ENCODE results near the gene ADGRG1.

ADGRG1 gene

DNA sequence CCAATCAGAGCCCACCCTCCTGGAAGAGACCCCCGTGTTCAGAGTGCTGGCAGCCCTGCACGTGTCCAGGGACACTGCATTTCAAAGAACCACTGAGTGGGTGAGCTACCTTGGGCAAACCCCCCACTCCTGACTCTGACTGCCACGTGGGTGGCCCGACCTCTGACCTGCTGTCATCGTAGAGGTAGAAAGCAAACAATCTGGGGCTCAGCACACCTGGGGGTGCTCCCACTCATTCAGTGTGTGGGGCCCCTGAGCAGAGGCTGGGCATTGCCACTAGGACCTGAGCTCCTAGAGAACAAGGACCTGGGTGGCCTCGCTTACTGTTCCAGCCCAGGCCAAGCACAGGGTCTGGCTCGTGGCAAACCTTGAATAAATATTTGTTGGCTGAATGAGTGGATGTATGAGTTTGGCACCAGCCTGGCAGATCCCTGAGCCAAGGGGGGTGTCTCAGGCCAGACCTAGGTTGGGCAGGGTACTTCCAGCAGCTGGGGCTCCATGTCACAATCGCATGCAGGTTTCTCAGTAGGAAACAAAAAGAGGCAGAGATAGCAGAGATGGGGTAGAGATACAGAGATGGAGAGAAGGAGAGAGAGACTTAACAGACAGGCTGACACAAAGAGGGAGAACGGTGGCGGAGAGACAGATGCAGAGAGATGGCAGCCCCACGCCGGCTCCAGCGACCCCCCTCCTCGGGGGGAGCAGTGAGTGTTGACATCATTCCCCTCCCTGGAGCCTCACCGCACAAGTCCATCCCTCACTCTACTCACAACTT, 60.7 kb downstream of the ADGRG1 start:
- Histone ChIP-seq H3K27me3 (replicated peaks in 2 of 5; ENCODE audit: control insufficient read depth in 4 of 5, insufficient read depth in 5 of 5, low read length in 4 of 5) (no peaks in the 10 kb centered on the region), H3K36me3 (ENCODE audit: control insufficient read depth in 4 of 4, insufficient read depth in 4 of 4, low read length in 3 of 4) (peaks cover 0 to 3% (median 0%) of the 10 kb centered on the region in 4 experiments), H3K4me1 (ENCODE audit: control extremely low read depth in 1 of 4, control insufficient read depth in 4 of 4, insufficient read depth in 4 of 4, low read length in 3 of 4) (peaks cover 17 to 89% (median 80%) of the 10 kb centered on the region in 4 experiments), H3K4me3 (ENCODE audit: control insufficient read depth in 1 of 7, extremely low read depth in 1 of 7, insufficient read depth in 4 of 7, low read depth in 2 of 7, low read length in 6 of 7) (peak overlapping the region in 6 of 7 experiments; percentile 15 to 73 (median 64)), H3K27ac (ENCODE audit: insufficient read depth in 1 of 2, low read depth in 1 of 2, low read length in 2 of 2, poor library complexity in 1 of 2, severe bottlenecking in 2 of 2) (peak overlapping the region; percentile 97 to 99), H3K9me3 (ENCODE audit: control extremely low read depth in 1 of 5, control insufficient read depth in 4 of 5, insufficient read depth in 2 of 5, low read depth in 1 of 5, low read length in 4 of 5) (no peaks in the 10 kb centered on the region)
- 16% methylated on average over 11 of the region's 15 CpGs for WGBS (ENCODE audit: insufficient coverage)
- ChIA-PET POLR2A (interaction anchor here (0.6 to 2.0 kb wide), 13 partner anchors 13 to 145 kb away, joined by 3 to 9 read pairs (median 3); partner anchors contain the start of genes ADGRG3 and KATNB1), CTCF (interaction anchor here (0.9 to 9.5 kb wide), 9 partner anchors 8 to 146 kb away, joined by 3 to 72 read pairs (median 4); partner anchors contain the start of genes ADGRG5 and KATNB1)
- no peak for DNase-seq

DNA sequence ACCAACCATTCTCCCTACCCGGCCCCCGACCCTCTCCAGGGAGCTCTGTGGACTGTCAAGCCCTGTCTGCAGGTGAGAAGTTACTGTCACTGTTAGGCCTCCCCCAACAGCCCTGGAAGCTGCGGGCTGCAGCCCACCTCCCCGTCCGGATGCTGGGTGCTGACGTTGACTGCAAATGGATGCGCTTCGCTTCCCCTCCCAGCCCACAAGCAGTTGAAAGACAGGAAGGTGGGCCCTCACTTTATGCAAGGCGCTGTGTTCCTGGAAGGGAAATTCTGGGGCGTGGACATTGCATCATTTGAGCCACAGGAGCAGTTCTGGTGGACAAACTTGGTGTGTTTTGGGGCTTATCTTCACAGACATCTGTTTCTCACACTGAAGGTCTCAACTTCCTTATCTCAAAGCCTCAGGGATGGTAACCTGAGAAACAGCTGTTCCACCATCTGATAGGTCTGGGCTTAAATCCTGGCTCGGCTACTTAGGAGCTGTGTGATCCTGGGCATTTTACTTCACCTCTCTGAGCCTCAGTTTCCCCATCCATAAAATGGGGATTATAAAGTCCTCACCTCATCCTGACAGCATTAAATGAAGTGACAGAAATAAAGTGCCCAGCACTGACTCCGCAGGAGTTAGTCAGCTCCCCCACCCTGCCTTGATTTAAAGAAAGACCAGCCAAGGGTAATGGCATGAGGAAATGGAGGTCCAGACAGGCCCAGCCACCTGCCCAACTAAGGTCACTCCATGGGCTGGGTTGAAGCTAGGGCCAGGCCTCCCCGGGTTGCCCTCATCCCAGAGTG, 61.5 kb downstream of the ADGRG1 start:
- Histone ChIP-seq H3K27me3 (replicated peaks in 2 of 5; ENCODE audit: control insufficient read depth in 4 of 5, insufficient read depth in 5 of 5, low read length in 4 of 5) (no peaks in the 10 kb centered on the region), H3K9me3 (ENCODE audit: control extremely low read depth in 1 of 5, control insufficient read depth in 4 of 5, insufficient read depth in 2 of 5, low read depth in 1 of 5, low read length in 4 of 5) (no peaks in the 10 kb centered on the region), H3K4me1 (ENCODE audit: control extremely low read depth in 1 of 4, control insufficient read depth in 4 of 4, insufficient read depth in 4 of 4, low read length in 3 of 4) (peaks cover 17 to 89% (median 78%) of the 10 kb centered on the region in 4 experiments), H3K27ac (ENCODE audit: insufficient read depth in 1 of 2, low read depth in 1 of 2, low read length in 2 of 2, poor library complexity in 1 of 2, severe bottlenecking in 2 of 2) (peak overlapping the region; percentile 97 to 99), H3K4me3 (ENCODE audit: control insufficient read depth in 1 of 7, extremely low read depth in 1 of 7, insufficient read depth in 4 of 7, low read depth in 2 of 7, low read length in 6 of 7) (peak overlapping the region in 5 of 7 experiments; percentile 38 to 73 (median 67)), H3K36me3 (ENCODE audit: control insufficient read depth in 4 of 4, insufficient read depth in 4 of 4, low read length in 3 of 4) (peaks cover 0 to 3% (median 0%) of the 10 kb centered on the region in 4 experiments)
- ChIA-PET CTCF (interaction anchor here (1.1 to 1.6 kb wide), 7 partner anchors 9 to 147 kb away, joined by 3 to 6 read pairs (median 4); partner anchors contain the start of genes ADGRG5 and KATNB1), POLR2A (interaction anchor here (0.6 to 2.0 kb wide), 12 partner anchors 12 to 146 kb away, joined by 3 to 9 read pairs (median 3); partner anchors contain the start of genes ADGRG3 and KATNB1)
- peak; percentile 100 for DNase-seq
- 12% methylated on average over 10 of the region's 13 CpGs for WGBS (ENCODE audit: insufficient coverage)

DNA sequence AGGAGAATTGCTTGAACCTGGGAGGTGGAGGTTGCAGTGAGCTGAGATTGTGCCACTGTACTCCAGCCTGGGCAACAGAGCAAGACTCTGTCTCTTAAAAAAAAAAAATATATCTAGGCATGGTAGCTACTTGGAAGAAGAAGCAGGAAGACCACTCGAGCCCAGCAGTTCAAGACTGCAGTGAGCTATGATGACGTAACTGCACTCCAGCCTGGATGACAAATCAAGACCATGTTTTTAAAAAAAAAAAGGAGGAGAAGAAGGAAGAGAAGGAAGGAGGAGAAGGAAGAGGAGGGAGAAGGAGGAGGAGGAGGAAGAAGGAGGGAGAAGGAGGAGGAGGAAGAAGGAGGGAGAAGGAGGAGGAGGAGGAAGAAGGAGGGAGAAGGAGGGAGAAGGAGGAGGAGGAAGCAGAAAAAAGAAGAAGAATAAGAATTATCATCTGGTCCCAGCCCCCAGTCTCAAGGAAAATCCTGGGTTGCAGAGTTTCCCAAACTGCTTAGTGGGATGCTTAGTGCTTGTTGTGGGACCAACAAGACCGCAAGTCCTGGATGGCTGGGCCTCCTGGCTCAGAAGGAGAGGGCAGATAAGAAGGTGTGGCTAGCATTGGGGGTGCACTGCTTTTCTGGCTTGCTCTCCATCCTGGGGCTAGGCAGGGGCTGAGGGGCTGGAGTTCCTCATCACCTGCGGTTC, 62.5 kb downstream of the ADGRG1 start:
- Histone ChIP-seq H3K9me3 (ENCODE audit: control extremely low read depth in 1 of 5, control insufficient read depth in 4 of 5, insufficient read depth in 2 of 5, low read depth in 1 of 5, low read length in 4 of 5) (no peaks in the 10 kb centered on the region), H3K4me3 (ENCODE audit: control insufficient read depth in 1 of 7, extremely low read depth in 1 of 7, insufficient read depth in 4 of 7, low read depth in 2 of 7, low read length in 6 of 7) (no peak overlapping the region), H3K27me3 (replicated peaks in 2 of 5; ENCODE audit: control insufficient read depth in 4 of 5, insufficient read depth in 5 of 5, low read length in 4 of 5) (no peaks in the 10 kb centered on the region), H3K4me1 (ENCODE audit: control extremely low read depth in 1 of 4, control insufficient read depth in 4 of 4, insufficient read depth in 4 of 4, low read length in 3 of 4) (peaks cover 17 to 89% (median 84%) of the 10 kb centered on the region in 4 experiments), H3K36me3 (ENCODE audit: control insufficient read depth in 4 of 4, insufficient read depth in 4 of 4, low read length in 3 of 4) (no peaks in the 10 kb centered on the region), H3K27ac (ENCODE audit: insufficient read depth in 1 of 2, low read depth in 1 of 2, low read length in 2 of 2, poor library complexity in 1 of 2, severe bottlenecking in 2 of 2) (peak overlapping the region in 1 of 2 experiments; percentile 99)
- ChIA-PET POLR2A (interaction anchor here (1.5 kb wide), 1 partner anchor 35 kb away, joined by 3 read pairs; no protein-coding TSS in a partner anchor), CTCF (interaction anchor here (1.1 to 1.6 kb wide), 4 partner anchors 12 to 60 kb away, joined by 3 to 6 read pairs (median 4); no protein-coding TSS in a partner anchor)
- WGBS (ENCODE audit: insufficient coverage) = 29% methylated on average over 4 of the region's 4 CpGs
- DNase-seq = peak; percentile 36 to 59 (median 58)

DNA sequence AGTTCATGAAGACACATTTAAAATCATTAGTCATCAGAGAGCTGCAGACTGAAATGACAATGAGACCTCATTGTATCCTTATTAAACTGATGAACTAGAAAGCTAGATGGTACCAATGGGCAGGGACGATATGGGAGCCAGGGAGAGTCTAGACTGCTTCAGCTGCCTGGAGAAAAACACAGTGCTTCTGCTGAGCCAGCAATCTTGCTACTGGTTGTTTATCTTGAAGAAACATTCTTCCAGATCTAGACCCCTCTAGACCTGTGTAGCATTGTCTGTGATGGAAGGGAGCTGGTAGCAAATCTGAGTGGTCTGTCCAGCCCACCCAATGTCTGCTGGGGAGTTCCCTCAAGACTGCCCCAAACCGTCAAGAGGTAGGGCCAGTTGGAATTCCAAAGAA, 64.2 kb downstream of the ADGRG1 start:
- peaks cover 15 to 84% (median 78%) of the 10 kb centered on the region in 4 experiments for H3K4me1 ChIP-seq (ENCODE audit: control extremely low read depth in 1 of 4, control insufficient read depth in 4 of 4, insufficient read depth in 4 of 4, low read length in 3 of 4)
- H3K27me3 ChIP-seq (replicated peaks in 2 of 5; ENCODE audit: control insufficient read depth in 4 of 5, insufficient read depth in 5 of 5, low read length in 4 of 5) = no peaks in the 10 kb centered on the region
- CTCF ChIA-PET = no interaction called here
- DNase-seq = no peak
- WGBS (ENCODE audit: insufficient coverage) = 100% methylated on average over 1 of the region's 2 CpGs
- H3K9me3 ChIP-seq (ENCODE audit: control extremely low read depth in 1 of 5, control insufficient read depth in 4 of 5, insufficient read depth in 2 of 5, low read depth in 1 of 5, low read length in 4 of 5) = no peaks in the 10 kb centered on the region
- POLR2A ChIA-PET = no interaction called here
- H3K36me3 ChIP-seq (ENCODE audit: control insufficient read depth in 4 of 4, insufficient read depth in 4 of 4, low read length in 3 of 4) = no peaks in the 10 kb centered on the region
- no peak overlapping the region for H3K4me3 ChIP-seq (ENCODE audit: control insufficient read depth in 1 of 7, extremely low read depth in 1 of 7, insufficient read depth in 4 of 7, low read depth in 2 of 7, low read length in 6 of 7)
- H3K27ac ChIP-seq (ENCODE audit: insufficient read depth in 1 of 2, low read depth in 1 of 2, low read length in 2 of 2, poor library complexity in 1 of 2, severe bottlenecking in 2 of 2) = peak overlapping the region in 1 of 2 experiments; percentile 22

DNA sequence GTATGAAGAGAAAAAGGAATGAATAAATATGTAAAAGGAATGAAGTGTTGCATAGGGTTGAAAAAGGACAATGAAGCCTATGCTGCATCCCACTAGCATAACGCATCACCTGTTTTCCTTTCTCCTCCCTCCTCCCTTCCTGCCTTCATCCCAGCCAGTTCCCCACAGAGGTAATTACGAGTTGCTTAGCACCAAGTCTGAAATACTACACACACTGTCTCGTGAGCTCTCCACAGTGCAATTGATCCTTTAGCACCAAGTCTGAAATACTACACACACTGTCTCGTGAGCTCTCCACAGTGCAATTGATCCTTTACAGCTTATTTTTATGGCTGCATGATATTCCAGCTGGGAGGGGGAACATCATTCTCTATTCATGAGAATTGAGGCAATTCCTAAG, 65.1 kb downstream of the ADGRG1 start:
- no peaks in the 10 kb centered on the region for H3K36me3 ChIP-seq (ENCODE audit: control insufficient read depth in 4 of 4, insufficient read depth in 4 of 4, low read length in 3 of 4)
- DNase-seq = no peak
- H3K9me3 ChIP-seq (ENCODE audit: control extremely low read depth in 1 of 5, control insufficient read depth in 4 of 5, insufficient read depth in 2 of 5, low read depth in 1 of 5, low read length in 4 of 5) = no peaks in the 10 kb centered on the region
- H3K27me3 ChIP-seq (replicated peaks in 2 of 5; ENCODE audit: control insufficient read depth in 4 of 5, insufficient read depth in 5 of 5, low read length in 4 of 5) = no peaks in the 10 kb centered on the region
- ChIA-PET POLR2A (no interaction called here), CTCF (interaction anchor here (1.3 kb wide), 1 partner anchor 48 kb away, joined by 3 read pairs; no protein-coding TSS in a partner anchor)
- WGBS (ENCODE audit: insufficient coverage) = 82% methylated on average over 2 of the region's 4 CpGs
- no peak overlapping the region for H3K4me3 ChIP-seq (ENCODE audit: control insufficient read depth in 1 of 7, extremely low read depth in 1 of 7, insufficient read depth in 4 of 7, low read depth in 2 of 7, low read length in 6 of 7)
- H3K27ac ChIP-seq (ENCODE audit: insufficient read depth in 1 of 2, low read depth in 1 of 2, low read length in 2 of 2, poor library complexity in 1 of 2, severe bottlenecking in 2 of 2) = peak overlapping the region in 1 of 2 experiments; percentile 23
- peaks cover 8 to 75% (median 68%) of the 10 kb centered on the region in 4 experiments for H3K4me1 ChIP-seq (ENCODE audit: control extremely low read depth in 1 of 4, control insufficient read depth in 4 of 4, insufficient read depth in 4 of 4, low read length in 3 of 4)

DNA sequence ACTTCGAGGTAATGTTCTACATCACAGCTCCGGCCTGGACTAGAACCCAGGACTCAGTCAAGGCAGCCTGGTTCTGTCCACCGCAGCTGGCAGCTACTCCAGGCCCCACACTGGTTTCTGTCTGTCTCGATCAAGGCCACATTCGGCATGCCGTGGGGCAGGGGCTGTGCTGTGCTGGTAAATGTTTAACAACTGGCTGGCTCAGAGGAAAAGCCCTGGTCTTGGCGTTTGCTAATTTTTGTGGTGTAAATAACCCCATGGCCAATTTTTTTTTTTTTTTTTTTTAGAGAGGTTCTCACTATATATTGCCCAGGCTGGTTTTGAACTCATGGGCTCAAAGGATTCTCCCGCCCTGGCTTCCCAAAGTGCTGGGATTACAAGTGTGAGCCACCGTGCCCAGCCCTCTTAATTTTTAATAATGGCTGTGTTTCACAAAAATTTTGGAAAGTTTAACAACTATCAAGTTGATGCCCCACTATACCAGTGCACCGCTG, 65.8 kb downstream of the ADGRG1 start:
- peak in 1 of 3 donors; percentile 51 for DNase-seq
- Histone ChIP-seq H3K9me3 (ENCODE audit: control extremely low read depth in 1 of 5, control insufficient read depth in 4 of 5, insufficient read depth in 2 of 5, low read depth in 1 of 5, low read length in 4 of 5) (no peaks in the 10 kb centered on the region), H3K4me3 (ENCODE audit: control insufficient read depth in 1 of 7, extremely low read depth in 1 of 7, insufficient read depth in 4 of 7, low read depth in 2 of 7, low read length in 6 of 7) (peak overlapping the region in 1 of 7 experiments; percentile 52), H3K27me3 (replicated peaks in 2 of 5; ENCODE audit: control insufficient read depth in 4 of 5, insufficient read depth in 5 of 5, low read length in 4 of 5) (no peaks in the 10 kb centered on the region), H3K36me3 (ENCODE audit: control insufficient read depth in 4 of 4, insufficient read depth in 4 of 4, low read length in 3 of 4) (no peaks in the 10 kb centered on the region), H3K27ac (ENCODE audit: insufficient read depth in 1 of 2, low read depth in 1 of 2, low read length in 2 of 2, poor library complexity in 1 of 2, severe bottlenecking in 2 of 2) (peak overlapping the region; percentile 88 to 95), H3K4me1 (ENCODE audit: control extremely low read depth in 1 of 4, control insufficient read depth in 4 of 4, insufficient read depth in 4 of 4, low read length in 3 of 4) (peaks cover 6 to 72% (median 63%) of the 10 kb centered on the region in 4 experiments)
- 75% methylated on average over 9 of the region's 10 CpGs for WGBS (ENCODE audit: insufficient coverage)
- POLR2A ChIA-PET = interaction anchor here (0.6 kb wide), 1 partner anchor 43 kb away, joined by 3 read pairs; no protein-coding TSS in a partner anchor
- CTCF ChIA-PET = interaction anchor here (0.6 to 1.5 kb wide), 8 partner anchors 9 to 237 kb away, joined by 3 to 5 read pairs (median 3); partner anchors contain the start of gene KATNB1
